GM23338 (cell line): ENCODE results near the gene FAM81A. TPM values are rescaled to one million over a fixed set of nuclear protein-coding genes. Genes with fewer than 3 reads are reported as not detected.

Experiments used
- ATAC-seq: fragments of 200-7000 bp; cut with Tn5 transposase; 3 replicates; pipeline ENCODE4 v1.9.1; 2020
- DNase-seq: peaks from one replicate; pipeline ENCODE4 v3.0.0-alpha.2; 2015; ENCODE audit warnings: low spot score
- H2AFZ ChIP-seq: fragments of 200-600 bp; sonication (generic); 2 replicates; pipeline ENCODE4 v1.8.0; 2016; ENCODE audit warnings: antibody characterized with exemption, mild to moderate bottlenecking, moderate library complexity
- H3F3A ChIP-seq: fragments of 200-600 bp; sonication (generic); replicated peaks from 2 replicates; pipeline ENCODE4 v1.8.0; 2017; ENCODE audit warnings: antibody characterized with exemption, mixed run types, low read depth
- H3K27ac ChIP-seq: fragments of 200-600 bp; sonication (generic); 2 replicates; pipeline ENCODE4 v1.6.1; 2016; ENCODE audit warnings: low read depth
- H3K27me3 ChIP-seq: fragments of 200-600 bp; sonication (generic); 2 replicates; pipeline ENCODE4 v1.8.0; 2016; ENCODE audit warnings: mild to moderate bottlenecking, mixed run types, moderate library complexity; ENCODE audit not compliant: insufficient read depth
- H3K36me3 ChIP-seq: fragments of 200-600 bp; sonication (generic); 2 replicates; pipeline ENCODE4 v1.8.0; 2016; ENCODE audit warnings: mild to moderate bottlenecking; ENCODE audit not compliant: insufficient read depth
- H3K4me1 ChIP-seq: fragments of 200-600 bp; sonication (generic); 2 replicates; pipeline ENCODE4 v1.8.0; 2016; ENCODE audit warnings: mild to moderate bottlenecking, moderate library complexity; ENCODE audit not compliant: insufficient read depth
- H3K4me2 ChIP-seq: fragments of 200-600 bp; sonication (generic); 2 replicates; pipeline ENCODE4 v1.7.1; 2017; ENCODE audit warnings: mixed run types
- H3K4me3 ChIP-seq: fragments of 200-600 bp; sonication (generic); 2 replicates; pipeline ENCODE4 v1.6.1; 2016; ENCODE audit warnings: mixed run types
- H3K79me2 ChIP-seq: fragments of 200-600 bp; sonication (generic); replicated peaks from 2 replicates; pipeline ENCODE4 v1.8.0; 2017; ENCODE audit warnings: mild to moderate bottlenecking; ENCODE audit not compliant: insufficient read depth
- H3K9me2 ChIP-seq: fragments of 200-600 bp; sonication (generic); 2 replicates; pipeline ENCODE4 v1.8.0; 2017; ENCODE audit not compliant: insufficient read depth
- H4K20me1 ChIP-seq: fragments of 200-600 bp; sonication (generic); replicated peaks from 2 replicates; pipeline ENCODE4 v1.8.0; 2017; ENCODE audit warnings: mild to moderate bottlenecking; ENCODE audit not compliant: insufficient read depth
- H3K27ac Mint-ChIP-seq: 2 replicates; pipeline ENCODE4 v1.8.0; 2020; ENCODE audit warnings: inconsistent platforms, mild to moderate bottlenecking, moderate library complexity, mixed read lengths
- H3K27me3 Mint-ChIP-seq: 3 replicates; pipeline ENCODE4 v1.8.0; 2022; ENCODE audit warnings: low read depth, mild to moderate bottlenecking, moderate library complexity, mixed read lengths, inconsistent platforms; ENCODE audit not compliant: insufficient read depth, poor library complexity
- H3K36me3 Mint-ChIP-seq: 3 replicates; pipeline ENCODE4 v1.8.0; 2021; ENCODE audit warnings: low read depth, mild to moderate bottlenecking, inconsistent platforms, moderate library complexity, mixed read lengths
- H3K4me1 Mint-ChIP-seq: 3 replicates; pipeline ENCODE4 v1.8.0; 2020; ENCODE audit warnings: mild to moderate bottlenecking, inconsistent platforms, mixed read lengths
- H3K4me3 Mint-ChIP-seq: 3 replicates; pipeline ENCODE4 v1.8.0; 2021; ENCODE audit warnings: moderate library complexity, mild to moderate bottlenecking, inconsistent platforms, mixed read lengths
- H3K9me3 Mint-ChIP-seq: 3 replicates; pipeline ENCODE4 v1.8.0; 2020; ENCODE audit warnings: moderate library complexity, mild to moderate bottlenecking, inconsistent platforms, mixed read lengths
- CREB1 ChIP-seq: fragments of 250-450 bp; sonication (Bioruptor Pico); IDR thresholded peaks from 2 replicates; pipeline ENCODE4 v1.5.0; 2020; ENCODE audit warnings: low read depth, mild to moderate bottlenecking, moderate library complexity
- CTCF ChIP-seq, 2 experiments: fragments of 200-600 bp in 1 of 2; sonication (generic) in 1 of 2; conservative IDR thresholded peaks; 2 replicates each; pipeline versions ENCODE4 v1.5.1 to v1.6.1; 2016 to 2017; ENCODE audit warnings: antibody characterized with exemption in 2 of 2, low read depth in 2 of 2, mild to moderate bottlenecking in 2 of 2, moderate library complexity in 1 of 2
- EZH2 ChIP-seq: fragments of 200-600 bp; sonication (generic); IDR thresholded peaks from one replicate; pipeline ENCODE4 v1.8.0; 2017; ENCODE audit warnings: antibody characterized with exemption, mild to moderate bottlenecking, low read depth; ENCODE audit not compliant: unreplicated experiment
- EZH2phosphoT487 ChIP-seq: fragments of 200-600 bp; sonication (generic); IDR thresholded peaks from one replicate; pipeline ENCODE4 v1.8.1; 2018; ENCODE audit warnings: antibody characterized with exemption; ENCODE audit not compliant: unreplicated experiment
- JUNB ChIP-seq: IDR thresholded peaks from one replicate; pipeline ENCODE4 v1.6.1; 2016; ENCODE audit warnings: antibody characterized with exemption; ENCODE audit not compliant: unreplicated experiment
- NANOG ChIP-seq: IDR thresholded peaks from 2 replicates; pipeline ENCODE4 v1.6.1; 2016; ENCODE audit warnings: antibody characterized with exemption, borderline replicate concordance
- POLR2AphosphoS5 ChIP-seq: IDR thresholded peaks from 2 replicates; pipeline ENCODE4 v1.6.1; 2016; ENCODE audit warnings: antibody characterized with exemption, low read depth
- REST ChIP-seq: IDR thresholded peaks from one replicate; pipeline ENCODE4 v1.6.1; 2018; ENCODE audit warnings: antibody characterized with exemption; ENCODE audit not compliant: unreplicated experiment
- STAT1 ChIP-seq: IDR thresholded peaks from one replicate; pipeline ENCODE4 v1.6.1; 2016; ENCODE audit warnings: antibody characterized with exemption; ENCODE audit not compliant: unreplicated experiment
- ZNF114 ChIP-seq: fragments of 250-450 bp; sonication (Bioruptor Pico); IDR thresholded peaks from 2 replicates; pipeline ENCODE4 v1.5.0; 2020; ENCODE audit warnings: mild to moderate bottlenecking, moderate library complexity
- ZNF331 ChIP-seq: fragments of 250-450 bp; sonication (Bioruptor Pico); IDR thresholded peaks from 2 replicates; pipeline ENCODE4 v1.5.0; 2020; ENCODE audit warnings: low read depth, mild to moderate bottlenecking, moderate library complexity
- ZNF462 ChIP-seq: fragments of 250-450 bp; sonication (Bioruptor Pico); IDR thresholded peaks from 2 replicates; pipeline ENCODE4 v1.5.0; 2020; ENCODE audit warnings: mild to moderate bottlenecking, moderate library complexity
- polyA plus RNA-seq: library from polyadenylated mRNA; unstranded; fragments of >200 nt; fragmentation: Nextera tagmentation; extraction: Ambion mirVana; gene quantifications from 2 replicates; pipeline ENCODE4 v1.2.1, GENCODE V29; 2016
- total RNA-seq: library from RNA; depleted of rRNA; stranded (reverse); fragments of >200 nt; shearing (Covaris generic); gene quantifications from 2 replicates; pipeline ENCODE4 v1.2.3, GENCODE V29; 2014
- TF ChIP-seq, protein P1 (sequence below): IDR thresholded peaks from 2 replicates; pipeline ENCODE4 v1.6.1; 2016; ENCODE audit warnings: antibody characterized with exemption

The FAM81A gene
- total and polyA plus RNA-seq, 2 experiments from 2014 or later, result 0.73 to 4.1 TPM

DNA sequence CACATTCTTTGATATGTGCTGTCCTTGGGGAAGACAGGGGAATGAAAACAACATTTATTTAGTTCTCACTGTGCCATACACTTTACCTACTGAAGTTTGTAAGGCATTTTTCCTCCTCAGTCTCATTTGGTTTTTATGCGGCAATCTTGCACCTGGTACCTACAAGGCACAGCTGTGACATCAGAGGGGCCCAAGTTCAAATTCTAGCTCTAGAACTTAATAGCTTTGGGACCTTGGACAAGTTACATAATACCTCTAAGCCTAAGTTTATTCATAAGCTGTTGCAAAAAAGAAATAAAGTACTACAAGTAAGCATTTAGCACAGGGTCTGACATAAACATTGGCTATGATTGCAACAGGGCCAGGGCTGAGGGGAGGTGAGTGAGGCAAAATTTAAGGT, 5.6 kb upstream of the FAM81A start:
- peaks cover 8% of the 10 kb centered on the region for H3K4me1 ChIP-seq
- DNase-seq, result no peak
- no peak overlapping the region for H2AFZ ChIP-seq
- Mint-ChIP-seq H3K27me3 (peaks cover 27% of the 10 kb centered on the region), H3K36me3 (no peaks in the 10 kb centered on the region), H3K4me3 (no peak overlapping the region), H3K27ac (no peak overlapping the region), H3K4me1 (peaks cover 6% of the 10 kb centered on the region; the same call in 2 of the 3 replicates), H3K9me3 (peaks cover 12% of the 10 kb centered on the region; the same call in 2 of the 3 replicates)
- H3K36me3 ChIP-seq, result no peaks in the 10 kb centered on the region
- ATAC-seq, result no peak
- H3K4me3 ChIP-seq, result no peak overlapping the region
- peaks cover 36% of the 10 kb centered on the region for H3K27me3 ChIP-seq
- H4K20me1 ChIP-seq, result no peaks in the 10 kb centered on the region
- peaks cover 1% of the 10 kb centered on the region; the same call in 1 of the 2 replicates for H3F3A ChIP-seq
- no peak overlapping the region for H3K4me2 ChIP-seq
- H3K79me2 ChIP-seq, result no peaks in the 10 kb centered on the region
- H3K9me2 ChIP-seq, result no peaks in the 10 kb centered on the region
- H3K27ac ChIP-seq, result no peak overlapping the region
- TF ChIP-seq EZH2 (no peak), POLR2AphosphoS5 (no peak), ZNF114 (CRISPR knock-in tag) (no peak), STAT1 (no peak), NANOG (no peak), CTCF (conservative IDR thresholded peaks at IDR 0.05; ENCODE audit: low read depth in 2 of 2) (no peak), CREB1 (CRISPR knock-in tag) (no peak), JUNB (no peak), REST (no peak), EZH2phosphoT487 (no peak), ZNF462 (CRISPR knock-in tag) (no peak), ZNF331 (CRISPR knock-in tag) (no peak)
- TF ChIP-seq, protein P1, sequence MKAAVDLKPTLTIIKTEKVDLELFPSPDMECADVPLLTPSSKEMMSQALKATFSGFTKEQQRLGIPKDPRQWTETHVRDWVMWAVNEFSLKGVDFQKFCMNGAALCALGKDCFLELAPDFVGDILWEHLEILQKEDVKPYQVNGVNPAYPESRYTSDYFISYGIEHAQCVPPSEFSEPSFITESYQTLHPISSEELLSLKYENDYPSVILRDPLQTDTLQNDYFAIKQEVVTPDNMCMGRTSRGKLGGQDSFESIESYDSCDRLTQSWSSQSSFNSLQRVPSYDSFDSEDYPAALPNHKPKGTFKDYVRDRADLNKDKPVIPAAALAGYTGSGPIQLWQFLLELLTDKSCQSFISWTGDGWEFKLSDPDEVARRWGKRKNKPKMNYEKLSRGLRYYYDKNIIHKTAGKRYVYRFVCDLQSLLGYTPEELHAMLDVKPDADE, result no peak
